ENCODE data around the gene SLC25A22.
A peak's percentile ranks its signal among the peaks of the same experiment; 100 is the strongest.

Gene SLC25A22

GRCh38 chr11:795634-796564 is 2.2 kb downstream of the SLC25A22 start:
- peak; percentile 77 for DNase-seq (ENCODE audit: low read depth)
- H3K4me3 ChIP-seq (ENCODE audit: low read length): peak overlapping the region; percentile 80
- TF ChIP-seq CTCF (IDR thresholded peaks at IDR 0.05; ENCODE audit: insufficient read depth, low read depth, low read length, missing control alignments): no peak

- TF ChIP-seq CTCF (IDR thresholded peaks at IDR 0.05; ENCODE audit: insufficient read depth, low read depth, low read length, missing control alignments): no peak
- peak overlapping the region; percentile 80 for H3K4me3 ChIP-seq (ENCODE audit: low read length)
- DNase-seq (ENCODE audit: low read depth): no peak
These were observed 3.1 kb downstream of the SLC25A22 start for GRCh38 chr11:794766-795633.

GRCh38 chr11:794013-794765 is 3.9 kb downstream of the SLC25A22 start:
- no peak for DNase-seq (ENCODE audit: low read depth)
- TF ChIP-seq CTCF (IDR thresholded peaks at IDR 0.05; ENCODE audit: insufficient read depth, low read depth, low read length, missing control alignments): no peak
- H3K4me3 ChIP-seq (ENCODE audit: low read length): no peak overlapping the region

GRCh38 chr11:793556-793955 is 4.5 kb downstream of the SLC25A22 start:
- no peak overlapping the region for H3K4me3 ChIP-seq (ENCODE audit: low read length)
- no peak for TF ChIP-seq CTCF (IDR thresholded peaks at IDR 0.05; ENCODE audit: insufficient read depth, low read depth, low read length, missing control alignments)
- DNase-seq (ENCODE audit: low read depth): no peak

GRCh38 chr11:792873-793272 is 5.2 kb downstream of the SLC25A22 start:
- H3K4me3 ChIP-seq (ENCODE audit: low read length): no peak overlapping the region
- DNase-seq (ENCODE audit: low read depth): no peak
- no peak for TF ChIP-seq CTCF (IDR thresholded peaks at IDR 0.05; ENCODE audit: insufficient read depth, low read depth, low read length, missing control alignments)

GRCh38 chr11:792535-792821 is 5.6 kb downstream of the SLC25A22 start:
- H3K4me3 ChIP-seq (ENCODE audit: low read length): no peak overlapping the region
- no peak for DNase-seq (ENCODE audit: low read depth)
- TF ChIP-seq CTCF (IDR thresholded peaks at IDR 0.05; ENCODE audit: insufficient read depth, low read depth, low read length, missing control alignments): no peak
